GM19467 (cell line): ENCODE measurements around the gene PTPRD.
"Not testable (repeated sequence)": the region's sequence is repeated elsewhere in the genome, so short reads cannot be mapped to it uniquely, and the experiment has no call there.

Experiments used
- ATAC-seq: cut with Tn5 transposase; IDR thresholded peaks from one replicate; pipeline ENCODE4 v1.9.1; 2021; ENCODE audit warnings: mild to moderate bottlenecking, moderate library complexity; ENCODE audit not compliant: unreplicated experiment

Gene PTPRD

DNA sequence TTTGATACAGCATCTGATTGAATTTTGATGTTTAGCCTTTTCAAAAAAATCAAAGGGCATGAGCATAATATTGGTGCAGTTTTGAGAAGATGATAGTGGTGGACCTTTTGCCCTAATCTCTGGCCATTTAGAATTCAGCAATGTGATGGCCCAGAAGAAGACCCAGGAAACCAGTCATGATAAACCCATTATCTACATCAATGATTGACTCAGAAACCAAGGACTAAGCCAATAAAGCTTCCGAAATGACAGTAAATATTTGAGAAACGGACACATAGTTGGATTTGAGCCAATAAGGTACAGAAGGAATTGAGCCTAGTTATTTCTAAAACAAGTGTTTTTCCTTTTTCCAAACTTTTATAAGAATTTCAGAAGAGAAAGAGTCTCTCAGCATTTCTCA lies 1654.4 kb downstream of the PTPRD start:
- no peak for ATAC-seq

- ATAC-seq, result no peak
Measured at GRCh38 chr9:8955315-8955714, 1657.5 kb downstream of the PTPRD start.

GRCh38 chr9:8946461-8946860 lies 1666.3 kb downstream of the PTPRD start:
- no peak for ATAC-seq

DNA sequence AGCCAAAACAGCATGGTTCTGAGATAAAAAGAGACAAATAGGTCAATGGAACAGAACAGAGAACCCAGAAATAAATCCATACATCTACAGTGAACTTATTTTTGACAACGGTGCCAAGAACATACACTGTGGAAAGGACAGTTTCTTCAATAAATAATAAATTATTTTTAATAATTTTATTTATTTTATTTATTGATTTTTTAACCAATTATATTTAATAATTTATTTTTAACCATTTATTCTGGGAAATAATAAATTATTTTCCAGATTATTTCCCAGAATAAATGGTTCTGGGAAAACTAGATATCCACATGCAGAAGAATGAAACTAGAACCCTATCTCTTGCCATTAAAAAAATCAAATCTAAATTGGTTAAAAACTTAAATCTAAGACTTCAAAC lies 1669.4 kb downstream of the PTPRD start:
- no peak for ATAC-seq

GRCh38 chr9:8940650-8941049 lies 1672.2 kb downstream of the PTPRD start:
- ATAC-seq, result no peak

- ATAC-seq, result no peak
Measured at GRCh38 chr9:8926461-8926860, 1686.3 kb downstream of the PTPRD start.

DNA sequence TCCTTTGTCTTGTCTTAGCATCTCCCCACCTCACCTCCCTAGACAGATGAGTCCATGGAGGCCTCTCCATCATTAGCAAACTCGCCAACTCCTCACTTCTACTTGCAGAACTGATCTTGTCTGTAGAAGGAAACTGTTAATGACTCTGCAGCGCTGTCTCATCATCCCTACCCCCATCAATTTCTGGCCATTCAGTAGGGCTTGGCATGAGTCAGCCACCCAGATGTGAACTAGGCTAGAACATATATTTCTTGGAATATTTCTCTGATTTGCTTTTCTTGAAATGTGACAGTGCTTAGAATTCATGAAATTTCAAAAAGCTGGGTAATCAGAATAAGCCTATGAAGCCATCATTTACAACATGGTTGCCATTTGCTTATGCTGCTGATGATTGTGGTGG lies 1688.2 kb downstream of the PTPRD start:
- no peak for ATAC-seq

- ATAC-seq, result not testable (repeated sequence)
Measured at GRCh38 chr9:8920478-8921183, 1692.2 kb downstream of the PTPRD start.

- ATAC-seq, result no peak
Measured at GRCh38 chr9:8917956-8918739, 1694.7 kb downstream of the PTPRD start.

- ATAC-seq, result no peak
Measured at GRCh38 chr9:8916771-8917170, 1696.0 kb downstream of the PTPRD start.

GRCh38 chr9:8907868-8908267 lies 1704.9 kb downstream of the PTPRD start:
- ATAC-seq, result no peak

GRCh38 chr9:8905731-8906130 lies 1707.1 kb downstream of the PTPRD start:
- ATAC-seq, result no peak

GRCh38 chr9:8904771-8905515 lies 1707.9 kb downstream of the PTPRD start:
- ATAC-seq, result no peak

- ATAC-seq, result no peak
Measured at GRCh38 chr9:8903077-8903476, 1709.7 kb downstream of the PTPRD start.

DNA sequence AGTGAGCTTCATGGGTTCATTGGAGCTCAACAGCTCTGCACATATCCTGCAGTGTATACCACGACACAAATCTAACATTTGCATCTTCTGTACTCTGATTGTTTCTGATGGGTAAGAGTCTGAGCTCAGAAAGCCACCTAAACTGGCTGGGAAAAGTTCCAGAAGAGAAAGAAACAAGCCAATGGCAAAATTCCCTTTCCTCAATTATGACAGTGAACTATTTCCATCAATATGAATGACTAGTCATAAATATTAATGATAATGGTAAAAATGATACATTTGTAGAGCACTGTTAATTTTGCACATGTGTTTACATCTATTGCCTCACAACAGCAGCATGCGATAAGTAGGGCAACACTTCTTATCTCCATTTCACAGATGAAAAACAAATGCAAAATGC lies 1711.7 kb downstream of the PTPRD start:
- ATAC-seq, result no peak

DNA sequence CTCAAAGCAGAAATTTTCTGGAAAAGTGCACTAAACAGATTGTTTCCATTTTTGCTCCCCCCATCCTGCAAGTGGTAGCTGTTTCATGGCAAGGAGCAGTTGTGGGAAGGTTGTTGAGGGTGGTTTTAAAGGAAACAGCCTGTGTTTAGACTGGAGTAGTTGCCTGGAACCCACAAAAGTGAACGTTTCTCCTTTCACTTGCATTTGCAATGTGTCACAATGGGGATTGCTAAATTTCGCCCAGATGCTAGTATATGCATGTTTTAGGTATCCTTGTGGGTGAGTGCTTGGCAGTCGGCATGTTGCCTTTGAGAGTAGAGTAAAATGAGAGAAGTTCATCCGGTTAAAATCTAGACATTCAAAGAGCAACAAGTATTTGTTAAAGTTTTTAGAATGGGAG lies 1713.3 kb downstream of the PTPRD start:
- ATAC-seq, result no peak

- ATAC-seq, result no peak
Measured at GRCh38 chr9:8895861-8896224, 1717.0 kb downstream of the PTPRD start.

- ATAC-seq, result no peak
Measured at GRCh38 chr9:8895106-8895860, 1717.5 kb downstream of the PTPRD start.

- ATAC-seq, result no peak
Measured at GRCh38 chr9:8890695-8891094, 1722.1 kb downstream of the PTPRD start.

- ATAC-seq, result no peak
Measured at GRCh38 chr9:8889100-8889499, 1723.7 kb downstream of the PTPRD start.

DNA sequence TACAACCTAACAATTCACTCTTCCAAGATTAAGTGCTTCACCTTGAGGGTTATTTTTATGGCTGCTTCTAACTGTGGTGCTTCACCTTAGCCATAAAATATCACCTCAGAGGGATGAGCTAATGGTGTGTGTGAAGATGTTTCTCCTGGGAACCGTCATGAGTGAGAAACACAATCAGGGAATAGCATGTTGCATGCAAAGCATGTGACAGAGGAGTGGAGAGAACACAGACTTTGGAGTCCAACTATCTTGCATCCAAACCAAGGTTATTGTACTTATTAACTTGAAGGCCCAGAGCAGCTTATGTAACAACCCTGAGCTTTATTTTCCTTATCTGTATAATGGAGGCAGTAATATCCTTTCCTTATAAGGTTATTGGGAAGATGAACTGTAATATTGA lies 1724.2 kb downstream of the PTPRD start:
- no peak for ATAC-seq
